ENCODE measurements around the gene PPCDC.

Gene PPCDC

GRCh38 chr15:75032395-75032794 lies 9.0 kb downstream of the PPCDC start:
- TF ChIP-seq CEBPB (IDR thresholded peaks at IDR 0.05) (no peak), YY1 (IDR thresholded peaks at IDR 0.05; ENCODE audit: low read depth) (no peak)

- TF ChIP-seq TEAD4 (IDR thresholded peaks at IDR 0.05) (no peak), EGR1 (IDR thresholded peaks at IDR 0.05) (no peak), TAF1 (IDR thresholded peaks at IDR 0.05; ENCODE audit: low read depth) (no peak), EP300 (IDR thresholded peaks at IDR 0.05; ENCODE audit: borderline replicate concordance) (no peak), FOXM1 (IDR thresholded peaks at IDR 0.05; ENCODE audit: borderline replicate concordance, low read depth) (no peak), RAD21 (IDR thresholded peaks at IDR 0.05; ENCODE audit: low read depth) (no peak), CREB1 (IDR thresholded peaks at IDR 0.05; ENCODE audit: low read depth) (no peak), MAX (IDR thresholded peaks at IDR 0.05) (no peak), CEBPB (IDR thresholded peaks at IDR 0.05) (no peak), ZBTB7A (IDR thresholded peaks at IDR 0.05; ENCODE audit: low read depth) (no peak), YY1 (IDR thresholded peaks at IDR 0.05; ENCODE audit: low read depth) (no peak), REST (IDR thresholded peaks at IDR 0.05; ENCODE audit: low read depth) (no peak), USF1 (IDR thresholded peaks at IDR 0.05) (no peak), NFIC (IDR thresholded peaks at IDR 0.05) (no peak)
Measured at GRCh38 chr15:75033809-75034208, 10.4 kb downstream of the PPCDC start.

GRCh38 chr15:75034615-75035014 lies 11.2 kb downstream of the PPCDC start:
- TF ChIP-seq TEAD4 (IDR thresholded peaks at IDR 0.05) (no peak), NFIC (IDR thresholded peaks at IDR 0.05) (no peak), CEBPB (IDR thresholded peaks at IDR 0.05) (no peak), REST (IDR thresholded peaks at IDR 0.05; ENCODE audit: low read depth) (no peak), TCF12 (IDR thresholded peaks at IDR 0.05; ENCODE audit: low read depth) (no peak), YY1 (IDR thresholded peaks at IDR 0.05; ENCODE audit: low read depth) (no peak), MAX (IDR thresholded peaks at IDR 0.05) (no peak)

GRCh38 chr15:75036212-75036616 lies 12.8 kb downstream of the PPCDC start:
- no peak for TF ChIP-seq EGR1 (IDR thresholded peaks at IDR 0.05)
- TF ChIP-seq TEAD4 (IDR thresholded peaks at IDR 0.05), result peak; percentile 74
- peak; percentile 27; the same call in 1 of the 2 replicates for TF ChIP-seq MAX (IDR thresholded peaks at IDR 0.05)
- TF ChIP-seq EP300 (IDR thresholded peaks at IDR 0.05; ENCODE audit: borderline replicate concordance), result peak; percentile 77; the same call in 1 of the 2 replicates
- no peak for TF ChIP-seq ZBTB7A (IDR thresholded peaks at IDR 0.05; ENCODE audit: low read depth)
- no peak for TF ChIP-seq CREB1 (IDR thresholded peaks at IDR 0.05; ENCODE audit: low read depth)
- peak; percentile 86 for TF ChIP-seq TCF12 (IDR thresholded peaks at IDR 0.05; ENCODE audit: low read depth)
- peak; percentile 43; the same call in 1 of the 2 replicates for TF ChIP-seq USF1 (IDR thresholded peaks at IDR 0.05)
- no peak for TF ChIP-seq REST (IDR thresholded peaks at IDR 0.05; ENCODE audit: low read depth)
- peak; percentile 13; the same call in 1 of the 2 replicates for TF ChIP-seq RAD21 (IDR thresholded peaks at IDR 0.05; ENCODE audit: low read depth)
- TF ChIP-seq YY1 (IDR thresholded peaks at IDR 0.05; ENCODE audit: low read depth), result no peak
- peak; percentile 45; the same call in 1 of the 2 replicates for TF ChIP-seq NFIC (IDR thresholded peaks at IDR 0.05)
- peak; percentile 54; the same call in 1 of the 2 replicates for TF ChIP-seq CEBPB (IDR thresholded peaks at IDR 0.05)
- peak; percentile 24; the same call in 1 of the 2 replicates for TF ChIP-seq FOXM1 (IDR thresholded peaks at IDR 0.05; ENCODE audit: borderline replicate concordance, low read depth)
- no peak for TF ChIP-seq TAF1 (IDR thresholded peaks at IDR 0.05; ENCODE audit: low read depth)

Data from Ishikawa (cell line).